Neuronal stem cell (in vitro differentiated cells): Measurements from ENCODE around the gene COL28A1.

Experiments used
- DNase-seq: peaks from one replicate; pipeline ENCODE4 v3.0.0-alpha.2; 2013; ENCODE audit warnings: low spot score
- H2AFZ ChIP-seq: one replicate; pipeline ENCODE4 v1.6.1; 2013; ENCODE audit warnings: mild to moderate bottlenecking, low read length, inconsistent platforms
- H2AK5ac ChIP-seq: 2 replicates; pipeline ENCODE4 v1.6.1; 2013; ENCODE audit warnings: low read depth, mild to moderate bottlenecking, inconsistent platforms, low read length, moderate library complexity, mixed read lengths
- H2BK120ac ChIP-seq: 2 replicates; pipeline ENCODE4 v1.6.1; 2013; ENCODE audit warnings: low read depth, mild to moderate bottlenecking, inconsistent platforms, low read length, moderate library complexity, mixed read lengths
- H2BK12ac ChIP-seq: one replicate; pipeline ENCODE4 v1.6.1; 2013; ENCODE audit warnings: low read length, inconsistent platforms
- H2BK15ac ChIP-seq: 2 replicates; pipeline ENCODE4 v1.6.1; 2013; ENCODE audit warnings: mild to moderate bottlenecking, low read length, inconsistent platforms, mixed read lengths
- H2BK5ac ChIP-seq: one replicate; pipeline ENCODE4 v1.6.1; 2013; ENCODE audit warnings: inconsistent platforms, mild to moderate bottlenecking, low read length, moderate library complexity
- H3K14ac ChIP-seq: one replicate; pipeline ENCODE4 v1.6.1; 2013; ENCODE audit warnings: low read length, inconsistent platforms
- H3K18ac ChIP-seq: 2 replicates; pipeline ENCODE4 v1.6.1; 2013; ENCODE audit warnings: low read length, inconsistent platforms
- H3K23ac ChIP-seq: 2 replicates; pipeline ENCODE4 v1.6.1; 2013; ENCODE audit warnings: low read depth, mild to moderate bottlenecking, mixed read lengths, low read length, inconsistent platforms; ENCODE audit not compliant: poor library complexity
- H3K27ac ChIP-seq: replicated peaks from 3 replicates; pipeline ENCODE4 v1.5.1; 2013; ENCODE audit warnings: low read length, inconsistent platforms
- H3K27me3 ChIP-seq, 3 experiments: 2 replicates each; pipeline ENCODE4 v1.6.1; 2013; ENCODE audit warnings: low read length in 3 of 3, mild to moderate bottlenecking in 2 of 3, inconsistent platforms in 1 of 3, low read depth in 1 of 3, mixed read lengths in 1 of 3, moderate library complexity in 1 of 3; ENCODE audit not compliant: control insufficient read depth in 3 of 3, insufficient read depth in 3 of 3
- H3K36me3 ChIP-seq, 2 donors: replicated peaks in 1 of 2; 2 replicates each; pipeline ENCODE4 v1.6.1; 2013; ENCODE audit warnings: low read length in 2 of 2; ENCODE audit not compliant: control insufficient read depth in 2 of 2, insufficient read depth in 2 of 2
- H3K4ac ChIP-seq: 2 replicates; pipeline ENCODE4 v1.6.1; 2013; ENCODE audit warnings: inconsistent platforms, mild to moderate bottlenecking, low read length, moderate library complexity
- H3K4me1 ChIP-seq, 2 donors: 1 replicate in 1 of 2; 2 replicates in 1 of 2; pipeline ENCODE4 v1.6.1; 2013; ENCODE audit warnings: low read length in 2 of 2, low read depth in 1 of 2; ENCODE audit not compliant: control insufficient read depth in 2 of 2, insufficient read depth in 1 of 2
- H3K4me2 ChIP-seq: one replicate; pipeline ENCODE4 v1.6.1; 2013; ENCODE audit warnings: mild to moderate bottlenecking, low read length, inconsistent platforms; ENCODE audit not compliant: insufficient read depth, poor library complexity, severe bottlenecking
- H3K4me3 ChIP-seq, 2 donors: 2 replicates each; pipeline ENCODE4 v1.5.1; 2013; ENCODE audit warnings: low read length in 2 of 2, mild to moderate bottlenecking in 2 of 2, inconsistent platforms in 1 of 2, moderate library complexity in 1 of 2
- H3K79me1 ChIP-seq: one replicate; pipeline ENCODE4 v1.6.1; 2013; ENCODE audit warnings: low read depth, mild to moderate bottlenecking, inconsistent platforms, low read length, moderate library complexity
- H3K9ac ChIP-seq: one replicate; pipeline ENCODE4 v1.6.1; 2013; ENCODE audit warnings: mild to moderate bottlenecking, low read depth, low read length, inconsistent platforms; ENCODE audit not compliant: poor library complexity
- H3K9me3 ChIP-seq, 2 donors: replicated peaks in 1 of 2; 2 replicates each; pipeline versions ENCODE3 to v1.6.1; 2013; ENCODE audit warnings: low read length in 2 of 2, mild to moderate bottlenecking in 2 of 2, inconsistent platforms in 1 of 2, low read depth in 1 of 2, mixed read lengths in 1 of 2, moderate library complexity in 1 of 2; ENCODE audit not compliant: control insufficient read depth in 2 of 2, insufficient read depth in 1 of 2
- H4K8ac ChIP-seq: one replicate; pipeline ENCODE4 v1.6.1; 2013; ENCODE audit warnings: low read depth, mild to moderate bottlenecking, inconsistent platforms, low read length, moderate library complexity
- H4K91ac ChIP-seq: one replicate; pipeline ENCODE4 v1.6.1; 2013; ENCODE audit warnings: low read length, low read depth, mild to moderate bottlenecking, inconsistent platforms; ENCODE audit not compliant: poor library complexity
- WGBS, 2 donors: extraction: QIAGEN DNeasy Blood & Tissue Kit; methylation state at CpG; one replicate each; pipeline ENCODE4 v1.1.7; 2013; ENCODE audit warnings: missing lambda C conversion rate in 2 of 2, mixed read lengths in 1 of 2; ENCODE audit not compliant: insufficient read length in 2 of 2, insufficient replicate concordance in 1 of 2; ENCODE audit errors: extremely low coverage in 2 of 2; 5-methylcytosine and 5-hydroxymethylcytosine counted together

The COL28A1 gene

GRCh38 chr7:7491044-7491443 is 44.6 kb downstream of the COL28A1 start:
- H3K4me1 ChIP-seq, result peaks cover 0 to 3% of the 10 kb centered on the region in 2 donors
- no peaks in the 10 kb centered on the region for H3K36me3 ChIP-seq
- H2BK15ac ChIP-seq, result no peak overlapping the region
- H3K14ac ChIP-seq, result no peak overlapping the region
- H4K8ac ChIP-seq, result no peak overlapping the region
- H4K91ac ChIP-seq, result no peak overlapping the region
- no peak overlapping the region for H3K4ac ChIP-seq
- no peak overlapping the region for H2AK5ac ChIP-seq
- no peak overlapping the region for H3K18ac ChIP-seq
- no peak for DNase-seq
- peaks cover 0 to 3% of the 10 kb centered on the region in 2 donors for H3K9me3 ChIP-seq
- no peaks in the 10 kb centered on the region for H3K79me1 ChIP-seq
- H3K4me3 ChIP-seq, result no peak overlapping the region
- no CpG with 5 or more reads among the region's 3 CpGs for WGBS, 2 donors
- no peak overlapping the region for H3K23ac ChIP-seq
- H3K9ac ChIP-seq, result no peak overlapping the region
- no peaks in the 10 kb centered on the region for H3K27me3 ChIP-seq
- H3K27ac ChIP-seq, result no peak overlapping the region
- no peak overlapping the region for H2BK5ac ChIP-seq
- H2BK12ac ChIP-seq, result no peak overlapping the region
- no peak overlapping the region for H2BK120ac ChIP-seq
- H3K4me2 ChIP-seq, result no peak overlapping the region
- peak overlapping the region; percentile 38 for H2AFZ ChIP-seq

GRCh38 chr7:7490003-7490402 is 45.7 kb downstream of the COL28A1 start:
- Histone ChIP-seq H2BK5ac (no peak overlapping the region), H4K8ac (no peak overlapping the region), H3K27ac (no peak overlapping the region), H3K79me1 (no peaks in the 10 kb centered on the region), H3K4me1 (peaks cover 0 to 3% of the 10 kb centered on the region in 2 donors), H2BK120ac (no peak overlapping the region), H3K27me3 (no peaks in the 10 kb centered on the region), H3K36me3 (no peaks in the 10 kb centered on the region), H4K91ac (no peak overlapping the region), H3K9me3 (peaks cover 0 to 3% of the 10 kb centered on the region in 2 donors), H3K14ac (no peak overlapping the region), H3K4me3 (no peak overlapping the region), H2BK15ac (no peak overlapping the region), H3K23ac (no peak overlapping the region), H3K18ac (no peak overlapping the region), H3K4ac (no peak overlapping the region), H3K9ac (no peak overlapping the region), H2AK5ac (no peak overlapping the region), H2AFZ (no peak overlapping the region), H3K4me2 (no peak overlapping the region), H2BK12ac (no peak overlapping the region)
- no CpG with 5 or more reads among the region's 2 CpGs for WGBS, 2 donors
- DNase-seq, result no peak

GRCh38 chr7:7489546-7489945 is 46.1 kb downstream of the COL28A1 start:
- no peak overlapping the region for H2AK5ac ChIP-seq
- no peak overlapping the region for H3K23ac ChIP-seq
- H3K4me1 ChIP-seq, result peaks cover 0 to 3% of the 10 kb centered on the region in 2 donors
- DNase-seq, result no peak
- H2BK120ac ChIP-seq, result no peak overlapping the region
- no peak overlapping the region for H3K18ac ChIP-seq
- no peak overlapping the region for H3K9ac ChIP-seq
- WGBS, 2 donors, result no CpG with 5 or more reads among the region's 2 CpGs
- H2BK15ac ChIP-seq, result no peak overlapping the region
- no peak overlapping the region for H4K91ac ChIP-seq
- no peak overlapping the region for H3K4ac ChIP-seq
- H2AFZ ChIP-seq, result no peak overlapping the region
- no peak overlapping the region for H2BK12ac ChIP-seq
- no peak overlapping the region for H3K14ac ChIP-seq
- H3K4me2 ChIP-seq, result no peak overlapping the region
- H2BK5ac ChIP-seq, result no peak overlapping the region
- no peaks in the 10 kb centered on the region for H3K27me3 ChIP-seq
- no peak overlapping the region for H3K4me3 ChIP-seq
- no peak overlapping the region for H4K8ac ChIP-seq
- H3K79me1 ChIP-seq, result peaks cover 1% of the 10 kb centered on the region
- no peaks in the 10 kb centered on the region for H3K36me3 ChIP-seq
- no peak overlapping the region for H3K27ac ChIP-seq
- peaks cover 0 to 3% of the 10 kb centered on the region in 2 donors for H3K9me3 ChIP-seq

- no peak overlapping the region for H3K4me3 ChIP-seq
- no peaks in the 10 kb centered on the region for H3K36me3 ChIP-seq
- no peak for DNase-seq
- no peak overlapping the region for H2BK5ac ChIP-seq
- no peak overlapping the region for H2AFZ ChIP-seq
- H3K9ac ChIP-seq, result no peak overlapping the region
- no peak overlapping the region for H3K4me2 ChIP-seq
- no peak overlapping the region for H2AK5ac ChIP-seq
- peaks cover 3% of the 10 kb centered on the region in 2 donors for H3K9me3 ChIP-seq
- no peak overlapping the region for H4K91ac ChIP-seq
- H3K27me3 ChIP-seq, result no peaks in the 10 kb centered on the region
- peaks cover 1% of the 10 kb centered on the region for H3K79me1 ChIP-seq
- no peak overlapping the region for H3K4ac ChIP-seq
- H4K8ac ChIP-seq, result no peak overlapping the region
- no peak overlapping the region for H3K23ac ChIP-seq
- no peak overlapping the region for H2BK12ac ChIP-seq
- WGBS, 2 donors, result no CpG with 5 or more reads among the region's 3 CpGs
- no peak overlapping the region for H3K14ac ChIP-seq
- no peak overlapping the region for H2BK120ac ChIP-seq
- peaks cover 0 to 3% of the 10 kb centered on the region in 2 donors for H3K4me1 ChIP-seq
- no peak overlapping the region for H3K27ac ChIP-seq
- H3K18ac ChIP-seq, result no peak overlapping the region
- no peak overlapping the region for H2BK15ac ChIP-seq
These were observed 49.3 kb downstream of the COL28A1 start for GRCh38 chr7:7486362-7486761.
